H1 (cell line): ENCODE data around the gene AGAP1. TPM values are rescaled to one million over a fixed set of nuclear protein-coding genes. Genes with fewer than 3 reads are reported as not detected.

ENCODE experiments used
- CTCF ChIA-PET: fragments of 300-600 bp; sonication (Branson Sonifier 250); formaldehyde crosslinking; loops from one replicate; lab custom pipeline; 2021; ENCODE audit not compliant: partially characterized antibody; lab: Charles Lee
- POLR2A ChIA-PET: fragments of 300-600 bp; sonication (Branson Sonifier 250); formaldehyde crosslinking; loops from one replicate; lab custom pipeline; 2021; ENCODE audit warnings: inconsistent platforms; ENCODE audit not compliant: partially characterized antibody; lab: Charles Lee
- DNase-seq, 2 experiments: peaks; one replicate each; pipeline versions ENCODE4 v3.0.0 to v3.0.0-alpha.2; 2010 to 2022; ENCODE audit warnings: low spot score in 2 of 2, low read depth in 1 of 2, mixed read lengths in 1 of 2
- FAIRE-seq: peaks from 2 replicates; lab custom pipeline; 2011; peaks lifted over from hg19 to GRCh38; lab: Jason Lieb, UNC
- H2AFZ ChIP-seq: 2 replicates; pipeline ENCODE4 v1.8.1; 2012; ENCODE audit warnings: low read length, inconsistent platforms
- H2AK5ac ChIP-seq: 2 replicates; pipeline ENCODE4 v1.6.1; 2013; ENCODE audit warnings: low read depth, low read length
- H2BK120ac ChIP-seq: replicated peaks from 2 replicates; pipeline ENCODE3; 2013; ENCODE audit warnings: low read depth, low read length, inconsistent platforms
- H2BK12ac ChIP-seq: 2 replicates; pipeline ENCODE4 v1.6.1; 2013; ENCODE audit warnings: low read depth, low read length
- H2BK15ac ChIP-seq: 2 replicates; pipeline ENCODE4 v1.6.1; 2013; ENCODE audit warnings: low read length
- H2BK20ac ChIP-seq: 2 replicates; pipeline ENCODE4 v1.6.1; 2013; ENCODE audit warnings: low read length
- H2BK5ac ChIP-seq: 2 replicates; pipeline ENCODE4 v1.6.1; 2013; ENCODE audit warnings: low read depth, low read length
- H3K14ac ChIP-seq: 2 replicates; pipeline ENCODE4 v1.6.1; 2013; ENCODE audit warnings: inconsistent platforms; ENCODE audit not compliant: insufficient read length
- H3K18ac ChIP-seq: 2 replicates; pipeline ENCODE4 v1.6.1; 2013; ENCODE audit warnings: low read length; ENCODE audit errors: extremely low read depth
- H3K23ac ChIP-seq: 2 replicates; pipeline ENCODE4 v1.6.1; 2013; ENCODE audit warnings: inconsistent platforms; ENCODE audit not compliant: insufficient read length
- H3K23me2 ChIP-seq: 2 replicates; pipeline ENCODE4 v1.6.1; 2013; ENCODE audit warnings: low read depth, low read length
- H3K27ac ChIP-seq: 2 replicates; pipeline ENCODE4 v1.6.1; 2011; ENCODE audit warnings: low read depth, low read length, inconsistent platforms
- H3K27me3 ChIP-seq, 4 experiments: replicated peaks in 1 of 4; 1 replicate in 1 of 4; 2 replicates in 3 of 4; pipeline versions ENCODE4 v1.6.1 to v1.8.1; 2011 to 2013; ENCODE audit warnings: low read length in 3 of 4, mild to moderate bottlenecking in 3 of 4, inconsistent platforms in 2 of 4, mixed read lengths in 2 of 4, moderate library complexity in 1 of 4; ENCODE audit not compliant: control insufficient read depth in 3 of 4, insufficient read depth in 3 of 4; ENCODE audit errors: extremely low read depth in 1 of 4
- H3K36me3 ChIP-seq, 4 experiments: 2 replicates each; pipeline versions ENCODE4 v1.6.1 to v1.8.1; 2011 to 2013; ENCODE audit warnings: mild to moderate bottlenecking in 4 of 4, low read length in 3 of 4, moderate library complexity in 2 of 4, control low read depth in 1 of 4, inconsistent platforms in 1 of 4; ENCODE audit not compliant: insufficient read depth in 4 of 4, control insufficient read depth in 2 of 4
- H3K4ac ChIP-seq: replicated peaks from 2 replicates; pipeline ENCODE3; 2013; ENCODE audit warnings: low read length, low read depth, mixed read lengths, inconsistent platforms; ENCODE audit not compliant: insufficient read length
- H3K4me1 ChIP-seq, 4 experiments: replicated peaks in 1 of 4; 1 replicate in 1 of 4; 2 replicates in 3 of 4; pipeline versions ENCODE4 v1.6.1 to v1.8.1; 2011 to 2013; ENCODE audit warnings: low read length in 3 of 4, inconsistent platforms in 2 of 4, mixed read lengths in 1 of 4; ENCODE audit not compliant: insufficient read depth in 4 of 4, control insufficient read depth in 3 of 4
- H3K4me2 ChIP-seq, 2 experiments: 2 replicates each; pipeline versions ENCODE4 v1.6.1 to v1.8.1; 2011 to 2013; ENCODE audit warnings: low read depth in 2 of 2, low read length in 2 of 2, control low read depth in 1 of 2, inconsistent platforms in 1 of 2, mild to moderate bottlenecking in 1 of 2; ENCODE audit not compliant: insufficient read depth in 1 of 2
- H3K4me3 ChIP-seq, 4 experiments: fragments of 200-600, 300-600 bp in 1 of 4; sonication (generic), shearing (Covaris generic), sonication (Bioruptor Twin) in 1 of 4; 2 replicates each; pipeline versions ENCODE4 v1.5.1 to v1.8.1; 2011 to 2016; ENCODE audit warnings: low read length in 4 of 4, low read depth in 3 of 4, control low read depth in 2 of 4, inconsistent platforms in 2 of 4, mild to moderate bottlenecking in 2 of 4, mixed read lengths in 1 of 4, moderate library complexity in 1 of 4; ENCODE audit not compliant: insufficient read depth in 2 of 4; ENCODE audit errors: extremely low read depth in 1 of 4
- H3K56ac ChIP-seq: replicated peaks from 2 replicates; pipeline ENCODE3; 2013; ENCODE audit warnings: low read depth, mild to moderate bottlenecking, mixed read lengths, low read length, inconsistent platforms; ENCODE audit not compliant: insufficient read length
- H3K79me1 ChIP-seq: 2 replicates; pipeline ENCODE4 v1.6.1; 2013; ENCODE audit warnings: low read depth, low read length, control low read depth
- H3K79me2 ChIP-seq, 2 experiments: 2 replicates each; pipeline versions ENCODE4 v1.6.1 to v1.8.1; 2012 to 2013; ENCODE audit warnings: low read length in 2 of 2, mild to moderate bottlenecking in 2 of 2, inconsistent platforms in 1 of 2; ENCODE audit not compliant: insufficient read depth in 2 of 2, control insufficient read depth in 1 of 2
- H3K9ac ChIP-seq, 4 experiments: replicated peaks in 1 of 4; 1 replicate in 1 of 4; 2 replicates in 3 of 4; pipeline versions ENCODE4 v1.6.1 to v1.8.1; 2011 to 2013; ENCODE audit warnings: low read depth in 3 of 4, low read length in 3 of 4, control low read depth in 2 of 4, mild to moderate bottlenecking in 2 of 4, moderate library complexity in 2 of 4, inconsistent platforms in 1 of 4; ENCODE audit errors: extremely low read depth in 1 of 4
- H3K9me3 ChIP-seq, 2 experiments: 2 replicates each; pipeline versions ENCODE4 v1.6.1 to v1.8.1; 2012 to 2013; ENCODE audit warnings: mild to moderate bottlenecking in 2 of 2, moderate library complexity in 2 of 2, control low read depth in 1 of 2, inconsistent platforms in 1 of 2, low read depth in 1 of 2, low read length in 1 of 2, mixed read lengths in 1 of 2; ENCODE audit not compliant: insufficient read depth in 2 of 2
- H4K20me1 ChIP-seq, 2 experiments: replicated peaks in 1 of 2; 2 replicates each; pipeline versions ENCODE3 to v1.8.1; 2011 to 2013; ENCODE audit warnings: inconsistent platforms in 2 of 2, low read length in 2 of 2, mild to moderate bottlenecking in 1 of 2; ENCODE audit not compliant: insufficient read depth in 2 of 2, control insufficient read depth in 1 of 2
- H4K5ac ChIP-seq: 2 replicates; pipeline ENCODE4 v1.6.1; 2013; ENCODE audit warnings: low read length, low read depth, mixed read lengths, inconsistent platforms; ENCODE audit not compliant: insufficient read length
- H4K8ac ChIP-seq: 2 replicates; pipeline ENCODE4 v1.8.0; 2013; ENCODE audit warnings: mild to moderate bottlenecking, moderate library complexity, low read length, inconsistent platforms; ENCODE audit not compliant: insufficient read depth; ENCODE audit errors: extremely low read depth
- H4K91ac ChIP-seq: replicated peaks from 2 replicates; pipeline ENCODE3; 2013; ENCODE audit warnings: low read length, mixed read lengths, inconsistent platforms; ENCODE audit not compliant: insufficient read length
- EP300 ChIP-seq, 2 experiments: IDR thresholded peaks; 1 replicate in 1 of 2; 2 replicates in 1 of 2; pipeline ENCODE4 v1.6.1; 2011 to 2012; ENCODE audit warnings: low read depth in 2 of 2, low read length in 2 of 2, mild to moderate bottlenecking in 2 of 2, borderline replicate concordance in 1 of 2, inconsistent platforms in 1 of 2, moderate library complexity in 1 of 2
- HDAC2 ChIP-seq, 2 experiments: fragments of 300-600 bp in 1 of 2; sonication (generic) in 1 of 2; IDR thresholded peaks; 2 replicates each; pipeline ENCODE4 v1.6.1; 2011 to 2012; ENCODE audit warnings: low read depth in 2 of 2, low read length in 2 of 2, mild to moderate bottlenecking in 2 of 2, moderate library complexity in 2 of 2, borderline replicate concordance in 1 of 2, inconsistent platforms in 1 of 2
- KDM5A ChIP-seq: fragments of 200-600 bp; IDR thresholded peaks from 2 replicates; pipeline ENCODE4 v1.7.1; 2012; ENCODE audit warnings: mild to moderate bottlenecking, low read length, inconsistent platforms, mixed read lengths
- POLR2AphosphoS5 ChIP-seq: IDR thresholded peaks from 2 replicates; pipeline ENCODE4 v1.6.1; 2011; ENCODE audit warnings: low read depth, low read length
- RAD21 ChIP-seq, 2 experiments: IDR thresholded peaks in 1 of 2; conservative IDR thresholded peaks in 1 of 2; 2 replicates each; pipeline ENCODE4 v1.6.1; 2011; ENCODE audit warnings: low read depth in 2 of 2, low read length in 2 of 2, improper control_type of control experiment in 1 of 2, inconsistent platforms in 1 of 2, mild to moderate bottlenecking in 1 of 2, moderate library complexity in 1 of 2
- SIN3A ChIP-seq, 2 experiments: IDR thresholded peaks in 1 of 2; conservative IDR thresholded peaks in 1 of 2; 2 replicates each; pipeline ENCODE4 v1.6.1; 2011 to 2012; ENCODE audit warnings: low read length in 2 of 2, improper control_type of control experiment in 1 of 2, low read depth in 1 of 2, mild to moderate bottlenecking in 1 of 2
- SUZ12 ChIP-seq: fragments of 200-600 bp; sonication (generic); IDR thresholded peaks from 2 replicates; pipeline ENCODE4 v1.6.1; 2012; ENCODE audit warnings: mild to moderate bottlenecking, inconsistent platforms, low read length, moderate library complexity, mixed read lengths
- TEAD4 ChIP-seq: IDR thresholded peaks from 2 replicates; pipeline ENCODE4 v1.6.1; 2012; ENCODE audit warnings: low read depth, low read length, inconsistent platforms, mixed read lengths
- YY1 ChIP-seq: IDR thresholded peaks from 2 replicates; pipeline ENCODE4 v1.6.1; 2011; ENCODE audit warnings: low read depth, mild to moderate bottlenecking, low read length
- WGBS, 2 experiments: shearing (Covaris generic) in 1 of 2; methylation state at CpG; one replicate each; pipeline versions ENCODE4 v1.1.6 to v1.1.7; 2013 to 2015; ENCODE audit warnings: low lambda C conversion rate in 2 of 2, mixed read lengths in 2 of 2, inconsistent platforms in 1 of 2, low coverage in 1 of 2, missing lambda C conversion rate in 1 of 2; ENCODE audit not compliant: insufficient replicate concordance in 2 of 2, insufficient coverage in 1 of 2, insufficient read length in 1 of 2; ENCODE audit errors: extremely low coverage in 1 of 2, missing lambda C conversion rate in 1 of 2; 5-methylcytosine and 5-hydroxymethylcytosine counted together
- polyA plus RNA-seq, 7 experiments: library from polyadenylated mRNA; depleted of rRNA in 3 of 7; stranded (reverse) in 5 of 7; unstranded in 2 of 7; fragments of >200 nt in 5 of 7; fragments of 200-250 nt in 2 of 7; gene quantifications; 1 replicate in 5 of 7; 2 replicates in 1 of 7; 4 replicates in 1 of 7; pipeline versions ENCODE4 v1.2.1 to v1.2.3, GENCODE V29; 2011 to 2013; ENCODE audit warnings: missing spikeins in 2 of 7, mixed read lengths in 2 of 7
- total RNA-seq: library from RNA; stranded (reverse); fragmentation: NEBNext Ultra II Directional; extraction: Animal tissue kit (Norgen Biotek cat#: 25700); gene quantifications from 2 replicates; pipeline ENCODE4 v1.2.1, GENCODE V29; 2021
- TF ChIP-seq, protein P1 (sequence below), 3 experiments: IDR thresholded peaks; 1 replicate in 2 of 3; 2 replicates in 1 of 3; pipeline versions ENCODE4 v1.5.1 to v1.6.1; 2011; ENCODE audit warnings: low read length in 3 of 3, mild to moderate bottlenecking in 3 of 3, inconsistent platforms in 2 of 3, low read depth in 1 of 3, moderate library complexity in 1 of 3; ENCODE audit not compliant: insufficient read depth in 1 of 3; ENCODE audit errors: control extremely low read depth in 1 of 3

The AGAP1 gene
- total and polyA plus RNA-seq, 2 of the 8 experiments (the other 6 are each of a cell fraction or from before 2014, with no cell fraction given), result 18.1 to 39.4 TPM

- no peaks in the 10 kb centered on the region for H3K79me2 ChIP-seq
- H3K23ac ChIP-seq, result no peak overlapping the region
- no peak overlapping the region for H2AK5ac ChIP-seq
- H3K18ac ChIP-seq, result no peak overlapping the region; the same call in 1 of the 2 replicates
- H2BK15ac ChIP-seq, result no peak overlapping the region
- FAIRE-seq, result no peak
- POLR2A ChIA-PET, result no interaction called here
- peaks cover 0 to 4% (median 0%) of the 10 kb centered on the region in 4 experiments; a peak in 3 of 7 replicates for H3K4me1 ChIP-seq
- no peak overlapping the region for H2BK120ac ChIP-seq
- CTCF ChIA-PET, result interaction anchor here (0.8 to 2.1 kb wide), 3 partner anchors 11 to 140 kb away, joined by 3 to 6 read pairs (median 4); no protein-coding TSS in a partner anchor
- no peak for DNase-seq
- no peak overlapping the region for H3K4ac ChIP-seq
- H3K36me3 ChIP-seq, result 0 out of 8 replicates have a peak, but pooled peaks cover 0 to 3% (median 0%) of the 10 kb centered on the region in 4 experiments
- no peaks in the 10 kb centered on the region for H4K20me1 ChIP-seq
- WGBS, 2 experiments, result 88% methylated on average over 7 of the region's 7 CpGs; no CpG with 5 or more reads in 1 of the 2 experiments
- no peaks in the 10 kb centered on the region for H3K79me1 ChIP-seq
- H3K4me2 ChIP-seq, result no peak overlapping the region
- H4K5ac ChIP-seq, result no peak overlapping the region
- H3K27me3 ChIP-seq, result no peaks in the 10 kb centered on the region
- H4K91ac ChIP-seq, result no peak overlapping the region
- H3K9me3 ChIP-seq, result no peaks in the 10 kb centered on the region
- no peak overlapping the region for H3K14ac ChIP-seq
- H3K9ac ChIP-seq, result no peak overlapping the region
- H2BK5ac ChIP-seq, result no peak overlapping the region; the same call in 1 of the 2 replicates
- no peak overlapping the region for H2BK20ac ChIP-seq
- no peak overlapping the region for H3K4me3 ChIP-seq
- H3K56ac ChIP-seq, result no peak overlapping the region
- H2BK12ac ChIP-seq, result no peak overlapping the region
- no peak overlapping the region for H3K27ac ChIP-seq
- no peak overlapping the region for H4K8ac ChIP-seq
- H2AFZ ChIP-seq, result no peak overlapping the region
- no peaks in the 10 kb centered on the region for H3K23me2 ChIP-seq
- TF ChIP-seq POLR2AphosphoS5, result no peak
- no peak for TF ChIP-seq YY1
- no peak for TF ChIP-seq HDAC2 (IDR thresholded peaks at IDR 0.05; ENCODE audit: borderline replicate concordance in 1 of 2, low read depth in 2 of 2, low read length in 2 of 2)
- TF ChIP-seq, protein P1, sequence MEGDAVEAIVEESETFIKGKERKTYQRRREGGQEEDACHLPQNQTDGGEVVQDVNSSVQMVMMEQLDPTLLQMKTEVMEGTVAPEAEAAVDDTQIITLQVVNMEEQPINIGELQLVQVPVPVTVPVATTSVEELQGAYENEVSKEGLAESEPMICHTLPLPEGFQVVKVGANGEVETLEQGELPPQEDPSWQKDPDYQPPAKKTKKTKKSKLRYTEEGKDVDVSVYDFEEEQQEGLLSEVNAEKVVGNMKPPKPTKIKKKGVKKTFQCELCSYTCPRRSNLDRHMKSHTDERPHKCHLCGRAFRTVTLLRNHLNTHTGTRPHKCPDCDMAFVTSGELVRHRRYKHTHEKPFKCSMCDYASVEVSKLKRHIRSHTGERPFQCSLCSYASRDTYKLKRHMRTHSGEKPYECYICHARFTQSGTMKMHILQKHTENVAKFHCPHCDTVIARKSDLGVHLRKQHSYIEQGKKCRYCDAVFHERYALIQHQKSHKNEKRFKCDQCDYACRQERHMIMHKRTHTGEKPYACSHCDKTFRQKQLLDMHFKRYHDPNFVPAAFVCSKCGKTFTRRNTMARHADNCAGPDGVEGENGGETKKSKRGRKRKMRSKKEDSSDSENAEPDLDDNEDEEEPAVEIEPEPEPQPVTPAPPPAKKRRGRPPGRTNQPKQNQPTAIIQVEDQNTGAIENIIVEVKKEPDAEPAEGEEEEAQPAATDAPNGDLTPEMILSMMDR (IDR thresholded peaks at IDR 0.05; ENCODE audit: control extremely low read depth in 1 of 3, insufficient read depth in 1 of 3, low read depth in 1 of 3, low read length in 3 of 3), result no peak
- TF ChIP-seq RAD21 (IDR thresholded peaks at IDR 0.05 in 1 of 2, conservative IDR thresholded peaks at IDR 0.05 in 1 of 2; ENCODE audit: low read depth in 2 of 2, low read length in 2 of 2), result no peak
- no peak for TF ChIP-seq EP300 (IDR thresholded peaks at IDR 0.05; ENCODE audit: borderline replicate concordance in 1 of 2, low read depth in 2 of 2, low read length in 2 of 2)
- no peak for TF ChIP-seq KDM5A
- TF ChIP-seq SUZ12, result no peak
- TF ChIP-seq TEAD4, result no peak
- TF ChIP-seq SIN3A (conservative IDR thresholded peaks at IDR 0.05 in 1 of 2, IDR thresholded peaks at IDR 0.05 in 1 of 2; ENCODE audit: low read depth in 1 of 2, low read length in 2 of 2), result no peak
Measured at GRCh38 chr2:236038096-236038495, 544.3 kb downstream of the AGAP1 start.
